ENCODE results near the gene PLA2G12A.

PLA2G12A gene

DNA sequence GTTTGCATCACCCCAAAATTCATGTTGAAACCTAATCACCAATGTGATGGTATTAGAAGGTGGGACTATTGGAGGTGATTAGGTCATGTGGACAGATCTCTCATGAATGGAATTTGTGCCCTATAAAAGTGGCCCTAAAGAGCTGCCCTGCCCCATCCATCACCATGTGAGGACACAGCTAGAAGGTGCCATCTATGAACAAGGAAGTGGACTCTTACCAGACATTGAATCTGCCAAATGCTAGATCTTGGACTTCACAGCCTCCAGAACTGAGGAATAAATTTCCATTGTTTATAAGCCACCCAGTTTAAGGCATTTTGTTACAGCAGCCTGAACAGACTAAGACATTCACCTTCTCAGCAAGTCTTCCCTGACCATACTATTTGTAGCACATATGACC lies 7.5 kb downstream of the PLA2G12A start:
- ATAC-seq, result no peak
- TF ChIP-seq CSDC2 (CRISPR knock-in tag; IDR thresholded peaks at IDR 0.05) (no peak), GLIS3 (CRISPR knock-in tag; IDR thresholded peaks at IDR 0.05) (no peak), SNAI2 (CRISPR knock-in tag; IDR thresholded peaks at IDR 0.05) (no peak), ISL1 (CRISPR knock-in tag; IDR thresholded peaks at IDR 0.05) (no peak), RARB (CRISPR knock-in tag; IDR thresholded peaks at IDR 0.05) (no peak), ZNF8 (CRISPR knock-in tag; IDR thresholded peaks at IDR 0.05) (no peak), ZFP30 (CRISPR knock-in tag; IDR thresholded peaks at IDR 0.05) (no peak), ZNF565 (CRISPR knock-in tag; conservative IDR thresholded peaks at IDR 0.05; ENCODE audit: low read depth) (no peak), OSR1 (CRISPR knock-in tag; IDR thresholded peaks at IDR 0.05) (no peak), ZNF70 (CRISPR knock-in tag; IDR thresholded peaks at IDR 0.05) (no peak), ZFP3 (CRISPR knock-in tag; IDR thresholded peaks at IDR 0.05) (no peak), ARNTL (CRISPR knock-in tag; IDR thresholded peaks at IDR 0.05; ENCODE audit: borderline replicate concordance, low read depth) (no peak), ESRRG (CRISPR knock-in tag; IDR thresholded peaks at IDR 0.05) (no peak), PPARA (CRISPR knock-in tag; IDR thresholded peaks at IDR 0.05; ENCODE audit: borderline replicate concordance) (no peak), BACH2 (CRISPR knock-in tag; IDR thresholded peaks at IDR 0.05; ENCODE audit: borderline replicate concordance) (no peak)
- TF ChIP-seq, protein P1, sequence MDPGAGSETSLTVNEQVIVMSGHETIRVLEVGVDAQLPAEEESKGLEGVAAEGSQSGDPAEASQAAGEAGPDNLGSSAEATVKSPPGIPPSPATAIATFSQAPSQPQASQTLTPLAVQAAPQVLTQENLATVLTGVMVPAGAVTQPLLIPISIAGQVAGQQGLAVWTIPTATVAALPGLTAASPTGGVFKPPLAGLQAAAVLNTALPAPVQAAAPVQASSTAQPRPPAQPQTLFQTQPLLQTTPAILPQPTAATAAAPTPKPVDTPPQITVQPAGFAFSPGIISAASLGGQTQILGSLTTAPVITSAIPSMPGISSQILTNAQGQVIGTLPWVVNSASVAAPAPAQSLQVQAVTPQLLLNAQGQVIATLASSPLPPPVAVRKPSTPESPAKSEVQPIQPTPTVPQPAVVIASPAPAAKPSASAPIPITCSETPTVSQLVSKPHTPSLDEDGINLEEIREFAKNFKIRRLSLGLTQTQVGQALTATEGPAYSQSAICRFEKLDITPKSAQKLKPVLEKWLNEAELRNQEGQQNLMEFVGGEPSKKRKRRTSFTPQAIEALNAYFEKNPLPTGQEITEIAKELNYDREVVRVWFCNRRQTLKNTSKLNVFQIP (CRISPR knock-in tag; IDR thresholded peaks at IDR 0.05; ENCODE audit: borderline replicate concordance, low read depth), result no peak
- TF ChIP-seq, protein P2, sequence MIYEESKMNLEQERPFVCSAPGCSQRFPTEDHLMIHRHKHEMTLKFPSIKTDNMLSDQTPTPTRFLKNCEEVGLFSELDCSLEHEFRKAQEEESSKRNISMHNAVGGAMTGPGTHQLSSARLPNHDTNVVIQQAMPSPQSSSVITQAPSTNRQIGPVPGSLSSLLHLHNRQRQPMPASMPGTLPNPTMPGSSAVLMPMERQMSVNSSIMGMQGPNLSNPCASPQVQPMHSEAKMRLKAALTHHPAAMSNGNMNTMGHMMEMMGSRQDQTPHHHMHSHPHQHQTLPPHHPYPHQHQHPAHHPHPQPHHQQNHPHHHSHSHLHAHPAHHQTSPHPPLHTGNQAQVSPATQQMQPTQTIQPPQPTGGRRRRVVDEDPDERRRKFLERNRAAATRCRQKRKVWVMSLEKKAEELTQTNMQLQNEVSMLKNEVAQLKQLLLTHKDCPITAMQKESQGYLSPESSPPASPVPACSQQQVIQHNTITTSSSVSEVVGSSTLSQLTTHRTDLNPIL (CRISPR knock-in tag; IDR thresholded peaks at IDR 0.05; ENCODE audit: low read depth), result no peak
- TF ChIP-seq, protein P3, sequence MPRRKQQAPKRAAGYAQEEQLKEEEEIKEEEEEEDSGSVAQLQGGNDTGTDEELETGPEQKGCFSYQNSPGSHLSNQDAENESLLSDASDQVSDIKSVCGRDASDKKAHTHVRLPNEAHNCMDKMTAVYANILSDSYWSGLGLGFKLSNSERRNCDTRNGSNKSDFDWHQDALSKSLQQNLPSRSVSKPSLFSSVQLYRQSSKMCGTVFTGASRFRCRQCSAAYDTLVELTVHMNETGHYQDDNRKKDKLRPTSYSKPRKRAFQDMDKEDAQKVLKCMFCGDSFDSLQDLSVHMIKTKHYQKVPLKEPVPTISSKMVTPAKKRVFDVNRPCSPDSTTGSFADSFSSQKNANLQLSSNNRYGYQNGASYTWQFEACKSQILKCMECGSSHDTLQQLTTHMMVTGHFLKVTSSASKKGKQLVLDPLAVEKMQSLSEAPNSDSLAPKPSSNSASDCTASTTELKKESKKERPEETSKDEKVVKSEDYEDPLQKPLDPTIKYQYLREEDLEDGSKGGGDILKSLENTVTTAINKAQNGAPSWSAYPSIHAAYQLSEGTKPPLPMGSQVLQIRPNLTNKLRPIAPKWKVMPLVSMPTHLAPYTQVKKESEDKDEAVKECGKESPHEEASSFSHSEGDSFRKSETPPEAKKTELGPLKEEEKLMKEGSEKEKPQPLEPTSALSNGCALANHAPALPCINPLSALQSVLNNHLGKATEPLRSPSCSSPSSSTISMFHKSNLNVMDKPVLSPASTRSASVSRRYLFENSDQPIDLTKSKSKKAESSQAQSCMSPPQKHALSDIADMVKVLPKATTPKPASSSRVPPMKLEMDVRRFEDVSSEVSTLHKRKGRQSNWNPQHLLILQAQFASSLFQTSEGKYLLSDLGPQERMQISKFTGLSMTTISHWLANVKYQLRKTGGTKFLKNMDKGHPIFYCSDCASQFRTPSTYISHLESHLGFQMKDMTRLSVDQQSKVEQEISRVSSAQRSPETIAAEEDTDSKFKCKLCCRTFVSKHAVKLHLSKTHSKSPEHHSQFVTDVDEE (CRISPR knock-in tag; IDR thresholded peaks at IDR 0.05), result no peak
- TF ChIP-seq, protein P4, sequence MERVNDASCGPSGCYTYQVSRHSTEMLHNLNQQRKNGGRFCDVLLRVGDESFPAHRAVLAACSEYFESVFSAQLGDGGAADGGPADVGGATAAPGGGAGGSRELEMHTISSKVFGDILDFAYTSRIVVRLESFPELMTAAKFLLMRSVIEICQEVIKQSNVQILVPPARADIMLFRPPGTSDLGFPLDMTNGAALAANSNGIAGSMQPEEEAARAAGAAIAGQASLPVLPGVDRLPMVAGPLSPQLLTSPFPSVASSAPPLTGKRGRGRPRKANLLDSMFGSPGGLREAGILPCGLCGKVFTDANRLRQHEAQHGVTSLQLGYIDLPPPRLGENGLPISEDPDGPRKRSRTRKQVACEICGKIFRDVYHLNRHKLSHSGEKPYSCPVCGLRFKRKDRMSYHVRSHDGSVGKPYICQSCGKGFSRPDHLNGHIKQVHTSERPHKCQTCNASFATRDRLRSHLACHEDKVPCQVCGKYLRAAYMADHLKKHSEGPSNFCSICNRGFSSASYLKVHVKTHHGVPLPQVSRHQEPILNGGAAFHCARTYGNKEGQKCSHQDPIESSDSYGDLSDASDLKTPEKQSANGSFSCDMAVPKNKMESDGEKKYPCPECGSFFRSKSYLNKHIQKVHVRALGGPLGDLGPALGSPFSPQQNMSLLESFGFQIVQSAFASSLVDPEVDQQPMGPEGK (CRISPR knock-in tag; IDR thresholded peaks at IDR 0.05; ENCODE audit: borderline replicate concordance), result no peak

DNA sequence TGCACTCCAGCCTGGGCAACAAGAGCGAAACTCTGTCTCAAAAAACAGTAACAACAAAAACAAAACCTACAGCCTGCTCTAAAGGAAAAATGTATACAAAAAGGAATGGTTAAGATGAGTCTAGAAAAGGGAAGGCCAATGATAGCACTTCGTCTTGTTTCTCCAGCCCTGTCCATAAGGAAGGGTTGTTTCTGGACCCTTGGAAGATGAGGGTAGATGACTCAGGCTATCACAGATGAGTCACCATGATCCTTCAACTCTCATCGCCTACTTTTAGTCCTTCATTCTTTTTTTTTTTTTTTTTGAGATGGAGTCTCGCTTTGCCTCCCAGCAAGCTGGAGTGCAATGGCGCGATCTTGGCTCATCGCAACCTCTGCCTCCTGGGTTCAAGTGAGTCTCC lies 8.8 kb downstream of the PLA2G12A start:
- no peak for ATAC-seq
- TF ChIP-seq ZNF565 (CRISPR knock-in tag; conservative IDR thresholded peaks at IDR 0.05; ENCODE audit: low read depth) (no peak), TOX (CRISPR knock-in tag; IDR thresholded peaks at IDR 0.05; ENCODE audit: borderline replicate concordance) (no peak), ZNF70 (CRISPR knock-in tag; IDR thresholded peaks at IDR 0.05) (no peak), GLIS3 (CRISPR knock-in tag; IDR thresholded peaks at IDR 0.05) (no peak), OSR1 (CRISPR knock-in tag; IDR thresholded peaks at IDR 0.05) (no peak), ZC3H10 (CRISPR knock-in tag; IDR thresholded peaks at IDR 0.05) (no peak), ZFP3 (CRISPR knock-in tag; IDR thresholded peaks at IDR 0.05) (no peak), CSDC2 (CRISPR knock-in tag; IDR thresholded peaks at IDR 0.05) (no peak), ZNF8 (CRISPR knock-in tag; IDR thresholded peaks at IDR 0.05) (no peak), ESRRG (CRISPR knock-in tag; IDR thresholded peaks at IDR 0.05) (no peak), ZFP30 (CRISPR knock-in tag; IDR thresholded peaks at IDR 0.05) (no peak)
- TF ChIP-seq, protein P4 (CRISPR knock-in tag; IDR thresholded peaks at IDR 0.05; ENCODE audit: borderline replicate concordance), result no peak
- TF ChIP-seq, protein P3 (CRISPR knock-in tag; IDR thresholded peaks at IDR 0.05), result no peak
- TF ChIP-seq, protein P1 (CRISPR knock-in tag; IDR thresholded peaks at IDR 0.05; ENCODE audit: borderline replicate concordance, low read depth), result no peak

Measured in SK-N-SH treated with all-trans-retinoic acid at 6 μM for 48 hours (cell line).